Tibial artery (tissue), 4 donors: ENCODE measurements around the gene PTBP1.

Experiments
- DNase-seq, 2 donors: peaks; one replicate each; pipeline ENCODE4 v3.0.0-alpha.2; 2019
- H3K27ac ChIP-seq, 2 donors: fragments of 200-600 bp; sonication (generic) in 1 of 2; 1 replicate in 1 of 2; 2 replicates in 1 of 2; pipeline ENCODE4 v1.5.1; 2018 to 2019; ENCODE audit warnings: mild to moderate bottlenecking in 1 of 2
- H3K27me3 ChIP-seq, 2 donors: fragments of 200-600 bp; sonication (generic) in 1 of 2; one replicate each; pipeline versions ENCODE4 v1.5.1 to v1.6.0; 2016 to 2019
- H3K36me3 ChIP-seq, 3 donors: fragments of 200-600 bp; sonication (generic) in 2 of 3; one replicate each; pipeline ENCODE4 v1.5.1; 2016 to 2019; ENCODE audit warnings: mild to moderate bottlenecking in 2 of 3
- H3K4me1 ChIP-seq, 4 donors: fragments of 200-600 bp; sonication (generic) in 2 of 4; 1 replicate in 3 of 4; 2 replicates in 1 of 4; pipeline ENCODE4 v1.5.1; 2016 to 2019
- H3K4me3 ChIP-seq, 2 donors: fragments of 200-600 bp; sonication (generic) in 1 of 2; 1 replicate in 1 of 2; 2 replicates in 1 of 2; pipeline ENCODE4 v1.5.1; 2018 to 2019; ENCODE audit warnings: mild to moderate bottlenecking in 2 of 2
- H3K9me3 ChIP-seq, 3 donors: fragments of 200-600 bp; sonication (generic) in 1 of 3; one replicate each; pipeline ENCODE4 v1.5.1; 2016 to 2019
- CTCF ChIP-seq, 2 experiments: fragments of 200-600 bp in 1 of 2; fragments of 450-650 bp in 1 of 2; IDR thresholded peaks; one replicate each; pipeline ENCODE4 v1.5.1; 2017 to 2019; ENCODE audit warnings: antibody characterized with exemption in 2 of 2, mild to moderate bottlenecking in 1 of 2, moderate library complexity in 1 of 2
- intact Hi-C: fragments of 100-400 bp; cut with DNase I; formaldehyde crosslinking; loops from one replicate; pipeline ENCODE4 v1.15.0; 2023; ENCODE audit warnings: low total_unique reads

The PTBP1 gene

GRCh38 chr19:795073-795611 lies 2.1 kb upstream of the PTBP1 start:
- intact Hi-C loops = no loop called here
- Histone ChIP-seq H3K9me3 (no peaks in the 10 kb centered on the region), H3K27me3 (no peaks in the 10 kb centered on the region), H3K4me3 (no peak overlapping the region), H3K4me1 (peaks cover 11 to 38% (median 34%) of the 10 kb centered on the region in 4 donors), H3K27ac (peak overlapping the region; percentile 48 to 67), H3K36me3 (peaks cover 4 to 10% (median 7%) of the 10 kb centered on the region in 3 donors)
- no peak for DNase-seq
- no peak for TF ChIP-seq CTCF (IDR thresholded peaks at IDR 0.05)

- TF ChIP-seq CTCF (IDR thresholded peaks at IDR 0.05) = no peak
- intact Hi-C loops = no loop called here
- DNase-seq = no peak
- Histone ChIP-seq H3K27me3 (no peaks in the 10 kb centered on the region), H3K9me3 (no peaks in the 10 kb centered on the region), H3K36me3 (peaks cover 9 to 16% (median 12%) of the 10 kb centered on the region in 3 donors), H3K27ac (peak overlapping the region; percentile 75 to 77), H3K4me1 (peaks cover 19 to 46% (median 42%) of the 10 kb centered on the region in 4 donors), H3K4me3 (peak overlapping the region; percentile 56 to 64)
Observed at GRCh38 chr19:795691-796581, 1.3 kb upstream of the PTBP1 start.

- Histone ChIP-seq H3K4me1 (peaks cover 23 to 64% (median 60%) of the 10 kb centered on the region in 4 donors), H3K27ac (peak overlapping the region; percentile 91 to 98), H3K36me3 (peaks cover 9 to 16% (median 12%) of the 10 kb centered on the region in 3 donors), H3K27me3 (no peaks in the 10 kb centered on the region), H3K4me3 (peak overlapping the region; percentile 82 to 98), H3K9me3 (no peaks in the 10 kb centered on the region)
- DNase-seq = peak; percentile 80 to 94
- intact Hi-C loops = no loop called here
- TF ChIP-seq CTCF (IDR thresholded peaks at IDR 0.05) = no peak
Observed at GRCh38 chr19:797528-798414, 519 bp downstream of the PTBP1 start.

GRCh38 chr19:798415-799075 lies 1.3 kb downstream of the PTBP1 start:
- Histone ChIP-seq H3K4me3 (peak overlapping the region; percentile 82 to 98), H3K27ac (peak overlapping the region; percentile 91 to 98), H3K27me3 (no peaks in the 10 kb centered on the region), H3K4me1 (peaks cover 23 to 70% (median 63%) of the 10 kb centered on the region in 4 donors), H3K9me3 (no peaks in the 10 kb centered on the region), H3K36me3 (peaks cover 12 to 21% (median 17%) of the 10 kb centered on the region in 3 donors)
- no peak for DNase-seq
- intact Hi-C loops = no loop called here
- TF ChIP-seq CTCF (IDR thresholded peaks at IDR 0.05) = no peak
